HG03039 (cell line): ENCODE measurements around the gene CRTAC1.
"Not testable (repeated sequence)": the region's sequence is repeated elsewhere in the genome, so short reads cannot be mapped to it uniquely, and the experiment has no call there.

Experiments used
- ATAC-seq: cut with Tn5 transposase; IDR thresholded peaks from one replicate; pipeline ENCODE4 v1.9.1; 2021; ENCODE audit warnings: mild to moderate bottlenecking, moderate library complexity; ENCODE audit not compliant: unreplicated experiment

Gene CRTAC1

GRCh38 chr10:97849103-97849686, 181.2 kb downstream of the CRTAC1 start:
- ATAC-seq: no peak

- no peak for ATAC-seq
Observed at GRCh38 chr10:97844678-97845077, 185.7 kb downstream of the CRTAC1 start.

GRCh38 chr10:97843972-97844371, 186.4 kb downstream of the CRTAC1 start:
- ATAC-seq: not testable (repeated sequence)

GRCh38 chr10:97843281-97843671, 187.1 kb downstream of the CRTAC1 start:
- no peak for ATAC-seq

GRCh38 chr10:97842656-97843280, 187.7 kb downstream of the CRTAC1 start:
- no peak for ATAC-seq

- ATAC-seq: not testable (repeated sequence)
Observed at GRCh38 chr10:97842114-97842513, 188.3 kb downstream of the CRTAC1 start.

GRCh38 chr10:97841166-97841565, 189.3 kb downstream of the CRTAC1 start:
- ATAC-seq: not testable (repeated sequence)

- ATAC-seq: no peak
Observed at GRCh38 chr10:97838091-97838490, 192.3 kb downstream of the CRTAC1 start.

GRCh38 chr10:97836446-97836845, 194.0 kb downstream of the CRTAC1 start:
- ATAC-seq: no peak

GRCh38 chr10:97831259-97831658, 199.2 kb downstream of the CRTAC1 start:
- ATAC-seq: no peak

GRCh38 chr10:97830064-97830463, 200.4 kb downstream of the CRTAC1 start:
- no peak for ATAC-seq

- no peak for ATAC-seq
Observed at GRCh38 chr10:97828721-97829120, 201.7 kb downstream of the CRTAC1 start.

- no peak for ATAC-seq
Observed at GRCh38 chr10:97827702-97828291, 202.6 kb downstream of the CRTAC1 start.

- ATAC-seq: no peak
Observed at GRCh38 chr10:97826892-97827291, 203.5 kb downstream of the CRTAC1 start.

GRCh38 chr10:97825020-97825760, 205.2 kb downstream of the CRTAC1 start:
- no peak for ATAC-seq

- ATAC-seq: no peak
Observed at GRCh38 chr10:97823734-97824133, 206.7 kb downstream of the CRTAC1 start.

GRCh38 chr10:97822261-97822687, 208.1 kb downstream of the CRTAC1 start:
- ATAC-seq: no peak

GRCh38 chr10:97821308-97822038, 208.9 kb downstream of the CRTAC1 start:
- no peak for ATAC-seq

GRCh38 chr10:97820096-97820704, 210.2 kb downstream of the CRTAC1 start:
- no peak for ATAC-seq

- ATAC-seq: no peak
Observed at GRCh38 chr10:97818572-97818971, 211.8 kb downstream of the CRTAC1 start.

GRCh38 chr10:97816609-97817008, 213.8 kb downstream of the CRTAC1 start:
- ATAC-seq: no peak
